A549 treated with AZD9567 at 1 μM for 4 hours (cell line): ENCODE measurements around the gene RNU5D-1. TPM values are rescaled to one million over a fixed set of nuclear protein-coding genes. Genes with fewer than 3 reads are reported as not detected.

Experiments used
- total RNA-seq: library from RNA; stranded (reverse); fragments of 200-300 nt; extraction: Qiagen RNA extraction; gene quantifications from 5 replicates; pipeline ENCODE4 v1.2.3, GENCODE V29; 2022; ENCODE audit not compliant: insufficient read depth

RNU5D-1 gene
- total RNA-seq = not detected in 5 replicates

GRCh38 chr1:44730741-44731512 is at the start of gene RNU5D-1:
RNU5D-1 (minus strand) TSS chr1:44731170.

DNA sequence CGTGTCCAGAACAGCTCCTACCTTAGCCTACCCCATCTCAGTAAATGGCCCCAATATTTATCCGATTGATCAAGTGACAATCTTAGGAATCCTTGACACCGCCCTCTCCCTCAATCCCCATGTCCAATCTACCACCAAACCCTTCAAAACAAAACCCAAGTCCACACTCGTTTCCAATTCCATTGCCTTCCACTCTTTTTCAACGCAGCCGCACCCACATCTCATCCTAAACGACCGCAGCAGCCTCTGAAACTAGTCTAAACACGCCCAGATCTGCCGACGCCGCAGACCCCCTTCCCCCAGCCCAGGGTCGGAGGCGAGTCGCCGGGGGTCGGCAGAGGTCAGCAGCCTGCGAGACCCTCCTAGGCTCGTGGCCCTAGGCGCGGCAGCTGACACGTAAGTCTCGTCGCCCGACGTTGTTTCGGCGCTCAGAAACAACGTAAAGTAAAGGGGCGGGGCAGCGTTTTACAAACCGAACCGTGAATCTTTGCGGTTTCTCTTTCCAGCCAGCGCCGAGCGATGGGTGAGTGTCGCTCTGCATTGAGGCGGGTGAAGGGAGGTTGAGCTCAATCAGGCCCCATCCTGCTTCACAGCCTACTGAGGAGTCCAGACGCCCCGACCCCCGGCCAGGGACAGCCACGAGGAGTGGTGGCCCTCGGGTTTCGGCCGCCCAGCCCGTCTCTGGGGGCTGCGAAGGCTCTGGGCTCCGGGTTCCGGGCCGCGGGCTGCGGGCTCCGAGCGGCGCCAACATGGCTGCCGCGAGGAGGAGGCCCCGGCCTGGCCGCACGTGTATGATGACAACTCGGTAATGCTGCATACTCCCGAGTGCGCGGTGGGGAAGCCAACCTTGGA is 44.3 kb upstream of the RNU5D-1 start, which contains the start of gene RPS8:
RPS8 (plus strand) TSS at position 463 of the 852 bp plus-strand sequence; CDS start at position 520, 57 bp downstream.

GRCh38 chr1:44739307-44740178 is 8.6 kb upstream of the RNU5D-1 start, which contains the start of gene KIF2C:
KIF2C (plus strand) TSS chr1:44739837; CDS start chr1:44739933, 96 bp downstream.

Other genes starting within 250 kb of the RNU5D-1 start
- gene TMEM53, start 56.7 kb downstream of the RNU5D-1 start, total RNA-seq = 10.0 to 19.2 TPM (median 10.5 TPM) in 5 replicates
- gene ARMH1, start 56.5 kb downstream of the RNU5D-1 start, total RNA-seq = 0.62 to 1.5 TPM (median 0.89 TPM) in 4 of 5 replicates, not detected in the other
- gene KIF2C, start 8.7 kb upstream of the RNU5D-1 start, total RNA-seq = 35.0 to 38.5 TPM (median 36.6 TPM) in 5 replicates
- gene RPS8, start 44.4 kb upstream of the RNU5D-1 start, total RNA-seq = 1,183 to 1,747 TPM (median 1,698 TPM) in 5 replicates
- 0.22 to 0.60 TPM (median 0.38 TPM) in 4 of 5 replicates, not detected in the other for gene BEST4, start 57.0 kb upstream of the RNU5D-1 start, total RNA-seq
- 18.2 to 22.8 TPM (median 20.4 TPM) in 5 replicates for gene PLK3, start 69.2 kb upstream of the RNU5D-1 start, total RNA-seq
- gene DYNLT4, start 76.2 kb upstream of the RNU5D-1 start, total RNA-seq = 0.49 to 0.94 TPM (median 0.80 TPM) in 4 of 5 replicates, not detected in the other
- 2.0 to 3.2 TPM (median 2.7 TPM) in 4 of 5 replicates, not detected in the other for gene BTBD19, start 77.4 kb upstream of the RNU5D-1 start, total RNA-seq
- 0.21 to 0.91 TPM (median 0.30 TPM) in 5 replicates for gene PTCH2, start 112.1 kb upstream of the RNU5D-1 start, total RNA-seq